Measurements from ENCODE around the gene FOXO3.
A peak's percentile ranks its signal among the peaks of the same experiment; 100 is the strongest.

FOXO3 gene

GRCh38 chr6:108578166-108578565 is 17.4 kb downstream of the FOXO3 start:
- DNase-seq, result no peak

DNA sequence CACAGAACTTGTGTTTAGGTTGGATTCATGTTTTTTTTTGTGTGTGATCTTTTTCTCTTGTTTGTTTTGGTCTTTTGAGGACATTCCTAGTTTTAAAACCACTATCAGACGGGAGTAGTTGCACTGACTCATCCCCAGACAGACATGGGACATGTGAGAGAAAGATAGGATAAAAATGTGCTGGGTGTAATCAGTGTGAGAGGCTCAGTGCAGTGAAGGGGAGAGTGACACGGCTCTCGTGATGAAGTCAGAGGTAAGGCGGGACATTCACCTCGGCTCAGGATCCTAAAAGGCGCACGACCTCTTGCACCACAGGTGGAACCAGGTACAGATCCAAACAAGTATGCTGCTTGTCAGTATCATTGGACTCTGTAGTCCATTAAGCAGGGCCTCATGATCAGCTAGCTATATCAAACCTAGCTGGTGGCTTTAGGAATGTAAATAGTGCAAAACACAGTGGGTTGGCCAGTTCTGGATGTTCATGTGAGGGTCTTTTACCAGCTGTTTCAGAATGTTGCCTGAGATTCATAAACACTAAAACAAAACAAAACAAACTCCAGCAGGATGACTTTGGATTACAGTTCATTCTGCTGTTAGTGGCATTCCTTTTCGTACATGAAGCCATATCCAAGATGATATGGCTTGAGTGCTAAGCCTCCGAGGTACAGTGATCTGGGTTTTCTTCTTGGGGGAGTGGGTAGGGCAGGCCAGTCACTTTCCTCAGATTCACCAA is 18.0 kb downstream of the FOXO3 start:
- peak; percentile 43 for DNase-seq

DNA sequence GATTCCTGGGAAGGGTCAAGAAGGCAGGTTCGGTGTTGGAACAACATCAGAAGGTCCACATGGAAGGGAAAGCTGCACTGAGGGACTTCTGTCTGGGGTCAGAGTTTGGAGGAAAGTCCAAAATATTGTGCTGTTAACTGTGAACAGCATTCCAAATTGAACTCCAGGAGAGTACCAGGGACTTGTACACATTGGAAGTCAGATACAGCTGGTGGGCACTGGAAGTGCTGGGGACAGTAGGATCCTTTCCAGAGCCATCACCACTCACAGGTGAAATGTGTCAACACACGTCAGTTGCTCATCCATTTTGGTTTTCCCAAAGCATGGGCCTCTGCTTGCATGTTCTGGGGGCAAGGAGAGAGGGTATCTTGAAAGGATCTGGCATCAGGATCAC is 18.6 kb downstream of the FOXO3 start:
- DNase-seq, result no peak

DNA sequence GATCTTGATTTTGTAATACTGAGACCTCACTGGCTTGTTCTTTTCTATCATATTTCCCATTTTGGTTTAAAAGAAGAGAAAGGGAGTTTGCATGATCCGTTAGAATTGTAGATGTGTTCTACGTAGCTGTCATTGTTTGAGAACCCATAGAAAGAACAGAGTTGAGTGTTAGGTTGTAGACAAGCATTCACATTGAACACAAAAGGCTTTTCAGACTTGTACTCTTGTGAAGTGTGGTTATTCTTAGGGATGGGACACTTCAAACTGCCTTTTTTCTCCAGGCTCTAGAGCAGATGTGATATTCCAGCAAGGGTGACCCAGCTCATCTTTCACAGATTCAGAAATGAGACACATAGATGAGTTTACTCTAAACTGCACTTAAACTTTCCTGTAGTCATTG is 19.9 kb downstream of the FOXO3 start:
- DNase-seq, result no peak

- DNase-seq, result peak; percentile 78
Measured at GRCh38 chr6:108581237-108581931, 20.7 kb downstream of the FOXO3 start.

GRCh38 chr6:108581932-108582475 is 21.3 kb downstream of the FOXO3 start:
- no peak for DNase-seq

DNA sequence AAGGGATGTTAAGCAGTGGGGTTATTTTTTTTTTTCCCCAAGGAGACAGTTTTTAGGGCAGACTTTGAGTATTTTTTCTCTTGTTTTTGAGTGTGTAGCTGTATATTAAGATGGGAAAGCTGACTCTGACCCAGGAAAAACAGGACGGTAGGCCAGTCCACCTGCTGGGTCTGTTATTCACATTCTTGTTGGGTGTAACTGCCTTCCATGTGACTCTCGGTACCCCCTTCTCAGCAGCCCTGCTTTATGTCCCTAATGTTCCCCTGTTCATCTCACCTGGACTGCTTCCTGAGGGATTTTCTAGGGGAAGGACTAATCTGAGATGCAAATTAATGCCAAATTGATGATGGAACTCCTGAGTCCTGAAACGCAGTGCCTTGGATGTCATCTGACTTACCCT is 21.9 kb downstream of the FOXO3 start:
- no peak for DNase-seq

DNA sequence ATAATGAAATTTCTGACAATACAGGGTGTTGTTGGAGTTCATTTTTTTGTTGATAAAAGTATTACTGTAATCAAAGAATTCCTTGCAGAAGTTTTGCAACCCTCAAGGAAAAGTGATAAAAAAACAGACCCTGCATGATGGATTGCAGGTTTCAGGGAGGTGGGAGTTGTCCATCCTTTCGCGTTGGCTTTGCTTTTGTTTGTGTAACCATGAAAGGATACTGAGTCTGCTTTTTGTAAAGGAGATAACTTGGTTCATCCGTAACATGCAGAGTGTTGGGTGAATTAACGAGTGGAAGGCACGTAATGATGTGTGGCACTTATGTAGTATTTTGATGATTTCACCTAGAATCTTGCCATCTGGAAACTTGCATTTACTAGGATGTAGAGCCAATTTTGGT is 23.6 kb downstream of the FOXO3 start:
- DNase-seq, result no peak

DNA sequence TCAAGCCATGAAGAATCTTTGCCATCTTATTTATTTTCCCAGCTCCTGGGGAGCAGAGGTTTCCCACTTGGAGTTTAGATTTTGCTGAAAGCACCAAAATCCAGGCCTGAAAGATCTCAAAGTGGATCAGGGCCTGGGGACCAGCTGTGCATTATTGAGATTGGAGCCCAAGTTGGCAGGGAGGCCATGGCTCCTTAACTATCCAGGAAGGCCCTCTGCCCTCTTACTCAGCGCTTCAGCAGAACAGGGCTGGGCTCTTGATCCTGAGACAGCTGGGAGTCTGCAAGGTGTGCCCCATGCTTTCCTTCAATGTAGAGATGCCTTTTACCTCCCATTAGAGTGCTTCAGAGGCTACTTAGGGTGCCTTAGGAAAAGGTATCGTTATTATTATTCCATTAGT is 24.6 kb downstream of the FOXO3 start:
- no peak for DNase-seq

GRCh38 chr6:108585921-108586536 is 25.3 kb downstream of the FOXO3 start:
- DNase-seq, result no peak

GRCh38 chr6:108587258-108588059 is 26.7 kb downstream of the FOXO3 start:
- DNase-seq, result peak; percentile 10

- peak; percentile 35 for DNase-seq
Measured at GRCh38 chr6:108588586-108588985, 27.9 kb downstream of the FOXO3 start.

DNA sequence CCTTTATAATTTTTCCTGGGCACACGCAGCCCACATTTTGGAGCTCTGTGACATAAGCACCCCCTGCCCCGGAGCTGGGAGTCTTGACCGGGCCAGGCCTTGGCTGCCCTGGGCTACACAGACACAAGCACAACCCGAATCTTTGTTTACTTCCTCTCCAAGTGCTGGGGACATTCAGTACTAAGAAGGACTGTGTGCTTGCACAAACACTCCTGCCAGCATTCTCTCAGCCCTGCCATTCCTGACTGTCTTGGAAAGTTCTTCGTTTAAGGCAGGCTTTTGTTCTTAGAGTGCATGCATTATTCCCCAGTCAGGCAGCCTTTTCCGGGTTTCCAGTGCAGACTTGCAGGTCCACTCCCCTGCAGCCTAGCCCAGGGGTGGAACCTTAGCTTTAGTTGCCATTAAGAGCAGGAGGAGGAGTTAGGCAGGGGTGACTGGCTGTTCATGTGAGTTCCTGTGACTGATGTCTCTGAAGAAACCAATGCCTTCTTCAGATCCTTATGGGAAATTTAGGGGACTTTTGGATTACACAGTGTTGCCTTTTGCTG is 28.6 kb downstream of the FOXO3 start:
- DNase-seq, result peak; percentile 59

GRCh38 chr6:108591040-108591816 is 30.5 kb downstream of the FOXO3 start:
- no peak for DNase-seq

DNA sequence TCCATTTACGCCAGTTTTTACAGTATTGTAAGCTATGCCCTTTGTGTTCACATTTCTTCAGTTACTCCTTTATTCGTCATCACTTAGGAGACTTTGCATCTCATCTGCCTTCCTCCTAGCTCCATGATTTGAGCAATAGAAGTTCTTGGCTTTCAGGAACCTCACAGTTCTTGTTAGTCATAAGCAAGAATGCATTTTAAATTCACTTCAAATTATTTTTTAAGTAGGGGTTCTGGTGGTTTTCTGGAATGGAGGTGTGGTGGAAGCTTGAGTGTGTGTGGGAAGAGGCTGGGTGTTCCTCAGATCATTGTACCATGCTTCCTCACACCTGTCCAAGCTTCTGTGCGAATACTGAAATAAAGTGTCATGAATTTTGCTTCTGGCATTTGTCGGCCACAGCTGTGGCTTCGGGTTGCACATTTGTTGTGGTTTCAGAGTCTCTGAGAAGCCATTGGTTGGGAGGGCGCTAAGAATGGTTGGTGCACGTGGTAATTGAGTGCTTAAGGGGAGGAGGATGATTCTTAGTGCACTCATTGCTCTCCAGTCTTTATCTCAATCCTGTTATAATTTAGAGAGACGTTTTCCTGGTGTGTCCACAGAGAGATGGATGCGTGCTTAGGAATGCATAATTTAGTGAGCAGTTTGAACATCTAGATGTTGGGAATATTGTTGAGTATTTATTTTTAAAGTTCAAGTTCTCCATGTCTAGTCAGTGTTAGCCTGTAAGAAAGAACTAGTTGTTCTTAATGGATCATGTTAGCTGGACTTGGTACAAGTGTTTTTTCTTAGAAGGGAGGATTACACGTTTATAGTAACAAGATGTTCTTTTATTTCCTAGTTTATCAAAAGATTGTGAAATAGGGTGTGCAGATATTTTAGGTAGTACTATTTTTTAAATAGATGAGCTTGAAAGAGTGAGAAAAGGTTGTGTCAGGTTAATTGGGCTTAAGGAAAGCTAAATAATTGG is 31.9 kb downstream of the FOXO3 start:
- DNase-seq, result peak; percentile 67

DNA sequence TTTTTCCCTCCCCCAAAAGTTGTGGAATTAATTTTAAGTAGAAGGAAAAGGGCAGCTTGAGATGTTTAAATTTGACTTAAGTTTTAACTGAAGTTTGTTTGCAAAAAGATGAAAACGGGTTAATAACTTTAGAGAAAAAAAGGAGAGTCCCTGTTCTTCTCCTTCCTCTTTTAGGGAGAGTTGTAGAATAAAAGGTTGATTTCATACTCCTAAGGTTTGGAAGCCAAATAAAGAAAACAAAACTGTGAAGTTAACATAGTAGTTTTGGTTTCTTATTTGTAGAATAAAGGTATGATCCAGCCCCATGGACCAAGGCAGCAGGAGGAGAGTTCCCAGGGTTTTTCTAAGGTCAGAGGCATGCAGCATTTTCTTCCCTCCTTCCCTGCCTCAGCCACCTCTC is 33.4 kb downstream of the FOXO3 start:
- DNase-seq, result no peak

DNA sequence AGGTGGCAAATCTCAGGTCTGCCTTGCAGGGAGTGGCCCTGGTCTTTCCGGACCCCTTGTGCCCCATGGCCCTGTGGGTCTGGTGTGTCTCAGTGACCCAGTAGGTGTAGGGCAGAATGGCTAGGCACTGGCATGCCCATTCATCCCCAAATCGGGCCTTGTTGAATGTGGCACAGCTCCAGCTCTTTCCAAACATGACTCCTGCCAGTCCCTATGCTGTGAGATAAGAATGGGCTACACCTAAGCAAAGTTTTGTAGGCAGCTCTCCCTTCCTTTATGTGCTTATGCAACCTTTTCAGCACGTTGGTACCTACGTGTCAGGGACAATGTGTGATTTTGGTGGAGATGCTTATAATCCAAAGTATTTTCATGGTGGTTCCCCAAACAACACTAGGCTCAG is 33.9 kb downstream of the FOXO3 start:
- DNase-seq, result no peak

- DNase-seq, result no peak
Measured at GRCh38 chr6:108596956-108597355, 36.2 kb downstream of the FOXO3 start.

DNA sequence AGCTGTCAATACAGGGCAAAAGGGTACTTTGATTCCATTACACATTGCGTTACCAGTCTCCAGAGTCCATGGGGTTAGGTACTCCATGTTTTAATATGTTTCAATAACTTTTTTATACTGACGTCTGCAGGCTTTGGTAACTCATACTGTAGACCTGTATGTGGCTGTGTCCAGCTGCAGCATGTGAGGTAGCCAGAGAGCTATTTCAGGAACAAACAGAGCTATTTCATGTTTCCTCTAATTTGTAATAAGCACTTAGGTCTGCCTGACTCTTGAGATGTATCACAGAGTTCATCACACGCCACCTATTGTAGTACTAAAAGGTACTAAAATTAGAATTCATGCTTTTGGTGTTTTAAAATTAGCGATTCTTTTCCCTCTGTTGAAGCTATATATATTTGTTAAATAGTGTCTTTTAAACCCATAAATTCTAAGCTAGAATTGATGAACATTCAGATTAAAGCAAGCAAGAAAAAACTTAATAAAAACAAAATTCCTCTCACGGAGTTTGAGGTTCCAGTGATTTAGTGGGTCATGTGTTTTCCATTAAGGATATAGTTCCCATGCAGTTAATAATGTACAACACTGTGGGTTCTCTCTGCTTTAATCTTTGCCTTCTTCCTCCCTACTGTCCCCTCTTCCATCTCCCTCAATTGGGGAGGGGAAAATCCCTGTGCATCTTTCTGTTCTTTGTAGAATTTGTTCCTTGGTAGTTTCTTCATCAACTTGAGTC is 37.0 kb downstream of the FOXO3 start:
- DNase-seq, result no peak

GRCh38 chr6:108598305-108598863 is 37.7 kb downstream of the FOXO3 start:
- no peak for DNase-seq
